Erythroblast (primary cell): ENCODE measurements around the gene NDUFB2.

ENCODE experiments used
- GATA1 ChIP-seq: IDR thresholded peaks from 2 replicates; pipeline ENCODE4 v1.6.1; 2011; ENCODE audit warnings: low read depth, mild to moderate bottlenecking, control low read depth, low read length, moderate library complexity
- POLR2A ChIP-seq: IDR thresholded peaks from 2 replicates; pipeline ENCODE4 v1.6.1; 2011; ENCODE audit warnings: mild to moderate bottlenecking, low read length

GRCh38 chr7:140656548-140657515, 39.7 kb upstream of the NDUFB2 start:
- TF ChIP-seq POLR2A (no peak), GATA1 (no peak)
